GM12878 (cell line): ENCODE results near the gene WSCD1. TPM values are rescaled to one million over a fixed set of nuclear protein-coding genes. Genes with fewer than 3 reads are reported as not detected.

ENCODE experiments used
- ATAC-seq: fragments of 200-7000 bp; cut with Tn5 transposase; 3 replicates; pipeline ENCODE4 v1.9.1; 2020; ENCODE audit warnings: mild to moderate bottlenecking, moderate library complexity
- BruUV-seq: library from RNA; stranded (reverse); fragments of 400-500 nt; replicated peaks from 2 replicates; lab custom pipeline; 2021; lab: Mats Ljungman, UMichigan
- CTCF ChIA-PET: fragments of 300-600 bp; sonication (Branson Sonifier 250); formaldehyde crosslinking; extraction: SDS; loops from one replicate; lab custom pipeline; 2021; ENCODE audit warnings: inconsistent platforms; lab: Yijun Ruan, JAX
- POLR2A ChIA-PET: fragments of 350-600 bp; formaldehyde crosslinking; extraction: SDS; loops from one replicate; lab custom pipeline; 2021; ENCODE audit warnings: inconsistent platforms; lab: Charles Lee
- RAD21 ChIA-PET: fragments of 300-600 bp; sonication (Branson Sonifier 250); formaldehyde crosslinking; loops from one replicate; lab custom pipeline; 2023; ENCODE audit warnings: antibody characterized with exemption; ENCODE audit not compliant: unreplicated experiment; lab: Charles Lee
- SMC1A ChIA-PET: fragments of 300-600 bp; sonication (Branson Sonifier 250); formaldehyde crosslinking; loops from one replicate; lab custom pipeline; 2023; ENCODE audit not compliant: unreplicated experiment, uncharacterized antibody; lab: Charles Lee
- DNase-seq: peaks from one replicate; pipeline ENCODE4 v3.0.0-alpha.2; 2011; ENCODE audit warnings: low read depth, low spot score
- FAIRE-seq: peaks from 3 replicates; lab custom pipeline; 2011; peaks lifted over from hg19 to GRCh38; lab: Jason Lieb, UNC
- H2AFZ ChIP-seq: 2 replicates; pipeline ENCODE4 v1.6.0; 2011; ENCODE audit warnings: low read depth, low read length, control low read depth; ENCODE audit not compliant: control insufficient read depth
- H3K27ac ChIP-seq: 2 replicates; pipeline ENCODE4 v1.5.1; 2011; ENCODE audit warnings: control low read depth; ENCODE audit not compliant: control insufficient read depth, insufficient read depth
- H3K27me3 ChIP-seq, 2 experiments: replicated peaks in 1 of 2; 2 replicates each; pipeline versions ENCODE4 v1.6.0 to v1.6.1; 2011; ENCODE audit warnings: low read length in 1 of 2; ENCODE audit not compliant: control insufficient read depth in 2 of 2, insufficient read depth in 2 of 2
- H3K36me3 ChIP-seq, 2 experiments: 2 replicates each; pipeline ENCODE4 v1.5.1; 2011; ENCODE audit warnings: low read length in 1 of 2; ENCODE audit not compliant: control insufficient read depth in 2 of 2, insufficient read depth in 2 of 2
- H3K4me1 ChIP-seq: 2 replicates; pipeline ENCODE4 v1.6.1; 2011; ENCODE audit warnings: mild to moderate bottlenecking, low read length, moderate library complexity, mixed read lengths; ENCODE audit not compliant: control insufficient read depth, insufficient read depth
- H3K4me2 ChIP-seq: 2 replicates; pipeline ENCODE4 v1.6.0; 2011; ENCODE audit warnings: control low read depth; ENCODE audit not compliant: control insufficient read depth, insufficient read depth
- H3K4me3 ChIP-seq: fragments of 200-600 bp; sonication (generic); 2 replicates; pipeline ENCODE4 v1.5.1; 2016
- H3K79me2 ChIP-seq: 2 replicates; pipeline ENCODE4 v1.6.0; 2011; ENCODE audit warnings: low read length; ENCODE audit not compliant: control insufficient read depth, insufficient read depth
- H3K9ac ChIP-seq: 2 replicates; pipeline ENCODE4 v1.8.0; 2011; ENCODE audit warnings: low read length, control low read depth, mixed read lengths; ENCODE audit not compliant: control insufficient read depth, insufficient read depth
- H3K9me3 ChIP-seq: replicated peaks from 3 replicates; pipeline ENCODE4 v1.5.1; 2011; ENCODE audit warnings: mild to moderate bottlenecking, low read length; ENCODE audit not compliant: control insufficient read depth, insufficient read depth
- H4K20me1 ChIP-seq: 2 replicates; pipeline ENCODE4 v1.6.0; 2011; ENCODE audit not compliant: control insufficient read depth, insufficient read depth
- BCL11A ChIP-seq: IDR thresholded peaks from 2 replicates; pipeline ENCODE4 v1.6.1; 2011; ENCODE audit warnings: low read depth, low read length
- CBFB ChIP-seq: IDR thresholded peaks from 2 replicates; pipeline ENCODE4 v1.6.1; 2016; ENCODE audit warnings: antibody characterized with exemption, low read depth
- CEBPZ ChIP-seq: fragments of 150-350 bp; IDR thresholded peaks from 2 replicates; pipeline ENCODE4 v1.6.1; 2016; ENCODE audit warnings: low read depth, low read length
- DPF2 ChIP-seq: fragments of 450-650 bp; IDR thresholded peaks from 2 replicates; pipeline ENCODE4 v1.6.1; 2017; ENCODE audit warnings: mild to moderate bottlenecking
- E4F1 ChIP-seq: fragments of 450-650 bp; IDR thresholded peaks from 2 replicates; pipeline ENCODE4 v1.6.1; 2018; ENCODE audit warnings: borderline replicate concordance, mild to moderate bottlenecking; ENCODE audit not compliant: partially characterized antibody
- HDAC6 ChIP-seq: fragments of 200-600 bp; sonication (generic); IDR thresholded peaks from one replicate; pipeline ENCODE4 v1.8.0; 2017; ENCODE audit warnings: antibody characterized with exemption; ENCODE audit not compliant: unreplicated experiment
- MYB ChIP-seq: fragments of 150-350 bp; IDR thresholded peaks from 2 replicates; pipeline ENCODE4 v1.6.1; 2014; ENCODE audit warnings: mild to moderate bottlenecking, low read depth, low read length, borderline replicate concordance
- NBN ChIP-seq: fragments of 450-650 bp; IDR thresholded peaks from 2 replicates; pipeline ENCODE4 v1.6.1; 2016
- NFXL1 ChIP-seq: fragments of 450-650 bp; IDR thresholded peaks from 2 replicates; pipeline ENCODE4 v1.6.1; 2017; ENCODE audit warnings: antibody characterized with exemption, mild to moderate bottlenecking, borderline replicate concordance
- NR2C1 ChIP-seq: fragments of 450-650 bp; IDR thresholded peaks from 2 replicates; pipeline ENCODE4 v1.6.1; 2017; ENCODE audit warnings: antibody characterized with exemption, mild to moderate bottlenecking, moderate library complexity
- NRF1 ChIP-seq: conservative IDR thresholded peaks from 2 replicates; pipeline ENCODE4 v1.6.1; 2011; ENCODE audit warnings: mild to moderate bottlenecking, low read depth, low read length, improper control_type of control experiment
- PAX8 ChIP-seq: fragments of 450-650 bp; IDR thresholded peaks from 2 replicates; pipeline ENCODE4 v1.6.1; 2017; ENCODE audit warnings: mild to moderate bottlenecking, moderate library complexity
- SMARCA5 ChIP-seq: fragments of 450-650 bp; IDR thresholded peaks from 2 replicates; pipeline ENCODE4 v1.6.1; 2017; ENCODE audit warnings: mild to moderate bottlenecking
- SMC3 ChIP-seq: IDR thresholded peaks from 2 replicates; pipeline ENCODE4 v1.6.1; 2011; ENCODE audit warnings: low read length, improper control_type of control experiment, borderline replicate concordance
- STAT1 ChIP-seq: fragments of 450-650 bp; conservative IDR thresholded peaks from 2 replicates; pipeline ENCODE4 v1.6.1; 2014; ENCODE audit warnings: antibody characterized with exemption, mild to moderate bottlenecking
- STAT3 ChIP-seq: IDR thresholded peaks from 2 replicates; pipeline ENCODE4 v1.6.1; 2011; ENCODE audit warnings: low read depth, low read length, improper control_type of control experiment
- ZNF217 ChIP-seq: fragments of 450-650 bp; IDR thresholded peaks from 2 replicates; pipeline ENCODE4 v1.6.1; 2017; ENCODE audit warnings: antibody characterized with exemption, mild to moderate bottlenecking
- WGBS: methylation state at CpG from one replicate; pipeline ENCODE4 v1.1.6; 2016; ENCODE audit warnings: low lambda C conversion rate; ENCODE audit not compliant: insufficient replicate concordance, insufficient coverage; ENCODE audit errors: missing lambda C conversion rate; 5-methylcytosine and 5-hydroxymethylcytosine counted together
- in situ Hi-C: fragments of 300-500 bp; cut with MboI; formaldehyde crosslinking; loops from 9 replicates; pipeline ENCODE4 v1.14.3; 2018; ENCODE audit warnings: mixed read lengths
- intact Hi-C: fragments of 100-400 bp; cut with micrococcal nuclease; formaldehyde crosslinking; loops from one replicate; pipeline ENCODE4 v1.14.2; 2022; ENCODE audit not compliant: unreplicated experiment
- polyA plus RNA-seq, 11 experiments: library from polyadenylated mRNA; depleted of rRNA in 4 of 11; unstranded in 6 of 11; stranded (reverse) in 5 of 11; fragments of >200 nt; fragmentation: Nextera tagmentation in 4 of 11; fragmentation: Illumina TruSeq in 1 of 11; extraction: Ambion mirVana in 4 of 11; extraction: Trizol in 1 of 11; gene quantifications; 1 replicate in 1 of 11; 2 replicates in 10 of 11; pipeline versions ENCODE4 v1.2.1 to v1.2.3, GENCODE V29; 2011 to 2016; ENCODE audit warnings: inconsistent platforms in 2 of 11, missing spikeins in 2 of 11, low read depth in 1 of 11
- total RNA-seq, 4 experiments: library from RNA; depleted of rRNA in 3 of 4; stranded (reverse); fragments of >200 nt in 3 of 4; fragmentation: Illumina TruSeq in 1 of 4; extraction: Trizol in 1 of 4; gene quantifications; 2 replicates each; pipeline versions ENCODE4 v1.2.1 to v1.2.3, GENCODE V29; 2013 to 2021

The WSCD1 gene
- total and polyA plus RNA-seq, 10 of the 15 experiments (the other 5 are each of a cell fraction or from before 2014, with no cell fraction given), result 0.01 to 0.16 TPM; not detected in 8

- intact Hi-C loops (no loop called here), in situ Hi-C loops (no loop called here)
- 21% methylated on average over 6 of the region's 6 CpGs for WGBS
- Histone ChIP-seq H3K36me3 (no peaks in the 10 kb centered on the region), H4K20me1 (no peaks in the 10 kb centered on the region), H3K9ac (no peak overlapping the region), H3K9me3 (no peaks in the 10 kb centered on the region), H3K4me3 (no peak overlapping the region), H3K79me2 (no peaks in the 10 kb centered on the region), H3K4me2 (no peak overlapping the region), H3K4me1 (no peaks in the 10 kb centered on the region; the same call in 1 of the 2 replicates), H3K27ac (no peak overlapping the region), H3K27me3 (no peaks in the 10 kb centered on the region; a peak in 2 of 4 replicates), H2AFZ (no peak overlapping the region)
- no peak for DNase-seq
- FAIRE-seq, result no peak
- ChIA-PET SMC1A (no interaction called here), POLR2A (no interaction called here), RAD21 (no interaction called here), CTCF (no interaction called here)
- no peak for TF ChIP-seq DPF2
- TF ChIP-seq NFXL1, result no peak
- TF ChIP-seq NR2C1, result no peak
- no peak for TF ChIP-seq STAT3
- TF ChIP-seq NBN, result no peak
- TF ChIP-seq E4F1, result no peak
- TF ChIP-seq BCL11A, result no peak
- TF ChIP-seq SMC3, result no peak
- no peak for TF ChIP-seq PAX8
- no peak for TF ChIP-seq ZNF217
- no peak for TF ChIP-seq SMARCA5
- no peak for TF ChIP-seq HDAC6
- no peak for TF ChIP-seq NRF1
- TF ChIP-seq STAT1, result no peak
- no peak for TF ChIP-seq CEBPZ
- TF ChIP-seq CBFB, result no peak
- TF ChIP-seq MYB, result no peak
- BruUV-seq, result no TSS peak
- no peak for ATAC-seq
These were observed 45.6 kb upstream of the WSCD1 start for GRCh38 chr17:6024576-6024975.
